SK-N-SH (cell line): ENCODE measurements around the gene TFIP11. TPM values are rescaled to one million over a fixed set of nuclear protein-coding genes. Genes with fewer than 3 reads are reported as not detected.

Experiments used
- ELF1 ChIP-seq: IDR thresholded peaks from 2 replicates; pipeline ENCODE4 v1.4.0; 2012
- EP300 ChIP-seq, 2 experiments: IDR thresholded peaks; 2 replicates each; pipeline versions ENCODE4 v1.4.0 to v1.6.1; 2012; ENCODE audit warnings: borderline replicate concordance in 1 of 2, low read depth in 1 of 2, low read length in 1 of 2
- FOSL2 ChIP-seq: IDR thresholded peaks from 2 replicates; pipeline ENCODE4 v1.4.0; 2012; ENCODE audit warnings: low read depth, mild to moderate bottlenecking, moderate library complexity, borderline replicate concordance
- FOXJ3 ChIP-seq: sonication (generic); formaldehyde crosslinking; IDR thresholded peaks from 2 replicates; pipeline ENCODE4 v1.5.1; 2020; ENCODE audit warnings: mild to moderate bottlenecking, missing genetic modification reagents
- FOXM1 ChIP-seq: IDR thresholded peaks from 2 replicates; pipeline ENCODE4 v1.4.0; 2012; ENCODE audit warnings: low read depth, mild to moderate bottlenecking
- GABPA ChIP-seq: IDR thresholded peaks from 2 replicates; pipeline ENCODE4 v1.4.0; 2012; ENCODE audit warnings: low read depth, mild to moderate bottlenecking
- GATA2 ChIP-seq: sonication (generic); formaldehyde crosslinking; IDR thresholded peaks from 2 replicates; pipeline ENCODE4 v1.5.0; 2020; ENCODE audit warnings: mild to moderate bottlenecking, missing genetic modification reagents
- IRF3 ChIP-seq: fragments of 150-350 bp; IDR thresholded peaks from 2 replicates; pipeline ENCODE4 v1.6.1; 2016; ENCODE audit warnings: mild to moderate bottlenecking, low read depth, low read length
- JUND ChIP-seq: IDR thresholded peaks from 2 replicates; pipeline ENCODE4 v1.4.0; 2012
- MEF2A ChIP-seq: IDR thresholded peaks from 2 replicates; pipeline ENCODE4 v1.4.0; 2012; ENCODE audit warnings: low read depth, borderline replicate concordance
- MXI1 ChIP-seq: IDR thresholded peaks from 2 replicates; pipeline ENCODE4 v1.6.1; 2012; ENCODE audit warnings: mild to moderate bottlenecking, low read depth, low read length, improper control_type of control experiment
- NFIC ChIP-seq: IDR thresholded peaks from 2 replicates; pipeline ENCODE4 v1.4.0; 2012; ENCODE audit warnings: borderline replicate concordance
- NRF1 ChIP-seq: IDR thresholded peaks from 2 replicates; pipeline ENCODE4 v1.6.1; 2012; ENCODE audit warnings: low read depth, mild to moderate bottlenecking, low read length
- PBX3 ChIP-seq: IDR thresholded peaks from 2 replicates; pipeline ENCODE4; 2012
- POLR2AphosphoS5 ChIP-seq: IDR thresholded peaks from 2 replicates; pipeline ENCODE4 v1.6.1; 2012; ENCODE audit warnings: low read depth, low read length
- RAD21 ChIP-seq: IDR thresholded peaks from 2 replicates; pipeline ENCODE4 v1.6.1; 2012; ENCODE audit warnings: mild to moderate bottlenecking, low read length
- RCOR1 ChIP-seq: fragments of 150-350 bp; IDR thresholded peaks from 2 replicates; pipeline ENCODE4 v1.6.1; 2017; ENCODE audit warnings: antibody characterized with exemption, low read length
- RFX5 ChIP-seq: IDR thresholded peaks from 2 replicates; pipeline ENCODE4 v1.6.1; 2012; ENCODE audit warnings: mild to moderate bottlenecking, improper control_type of control experiment, low read length
- RXRA ChIP-seq: IDR thresholded peaks from 2 replicates; pipeline ENCODE4 v1.4.0; 2012; ENCODE audit warnings: low read depth, mild to moderate bottlenecking, borderline replicate concordance
- SIN3A ChIP-seq: IDR thresholded peaks from 2 replicates; pipeline ENCODE4 v1.6.1; 2012; ENCODE audit warnings: low read depth, mild to moderate bottlenecking, low read length, moderate library complexity, borderline replicate concordance
- SMC3 ChIP-seq: IDR thresholded peaks from 2 replicates; pipeline ENCODE4 v1.6.1; 2012; ENCODE audit warnings: low read depth, low read length, improper control_type of control experiment
- TAF1 ChIP-seq: IDR thresholded peaks from 2 replicates; pipeline ENCODE4 v1.6.1; 2012; ENCODE audit warnings: low read depth, mild to moderate bottlenecking, low read length, moderate library complexity, borderline replicate concordance
- USF2 ChIP-seq: fragments of 150-350 bp; IDR thresholded peaks from 2 replicates; pipeline ENCODE4 v1.6.1; 2017; ENCODE audit warnings: antibody characterized with exemption, low read length, low read depth, borderline replicate concordance
- YY1 ChIP-seq: IDR thresholded peaks from 2 replicates; pipeline ENCODE4 v1.4.0; 2012; ENCODE audit warnings: low read depth, mild to moderate bottlenecking
- polyA plus RNA-seq, 3 experiments: library from polyadenylated mRNA; depleted of rRNA; stranded (reverse); fragments of >200 nt; gene quantifications; 2 replicates each; pipeline ENCODE4 v1.2.3, GENCODE V29; 2012
- TF ChIP-seq, protein P1 (sequence below): IDR thresholded peaks from 2 replicates; pipeline ENCODE4 v1.4.0; 2012; ENCODE audit warnings: low read depth
- TF ChIP-seq, protein P2 (sequence below): fragments of 200-600 bp; sonication (generic); IDR thresholded peaks from 2 replicates; pipeline ENCODE4 v1.6.1; 2017; ENCODE audit warnings: antibody characterized with exemption, mild to moderate bottlenecking, moderate library complexity

The TFIP11 gene
- polyA plus RNA-seq, 1 of the 3 experiments (the other 2 are of a cell fraction): 32.8 TPM

GRCh38 chr22:26483439-26484359 lies 28.6 kb downstream of the TFIP11 start, which contains the start of the genes HPS4 and SRRD (continued):
- TF ChIP-seq PBX3: 0 out of 2 replicates have a peak, but pooled peaks have one; percentile 21
- no peak for TF ChIP-seq RFX5
- TF ChIP-seq RCOR1: peak; percentile 60; the same call in 1 of the 2 replicates
- TF ChIP-seq JUND: no peak
- TF ChIP-seq FOSL2: no peak
- 0 out of 2 replicates have a peak, but pooled peaks have one; percentile 13 for TF ChIP-seq GATA2
- peak; percentile 90 for TF ChIP-seq YY1
- TF ChIP-seq USF2: peak; percentile 42; the same call in 1 of the 2 replicates
- TF ChIP-seq FOXJ3 (CRISPR knock-in tag): no peak
- TF ChIP-seq, protein P1, sequence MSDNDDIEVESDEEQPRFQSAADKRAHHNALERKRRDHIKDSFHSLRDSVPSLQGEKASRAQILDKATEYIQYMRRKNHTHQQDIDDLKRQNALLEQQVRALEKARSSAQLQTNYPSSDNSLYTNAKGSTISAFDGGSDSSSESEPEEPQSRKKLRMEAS: peak; percentile 84
- TF ChIP-seq SIN3A: peak; percentile 72; the same call in 1 of the 2 replicates
- TF ChIP-seq NRF1: no peak
- TF ChIP-seq POLR2AphosphoS5: peak; percentile 77
- no peak for TF ChIP-seq MEF2A
- no peak for TF ChIP-seq RAD21
- TF ChIP-seq EP300 (IDR thresholded peaks at IDR 0.05; ENCODE audit: borderline replicate concordance in 1 of 2, low read depth in 1 of 2, low read length in 1 of 2): peak in 1 of 2 experiments; percentile 18; a peak in 1 of 4 replicates
- TF ChIP-seq, protein P2, sequence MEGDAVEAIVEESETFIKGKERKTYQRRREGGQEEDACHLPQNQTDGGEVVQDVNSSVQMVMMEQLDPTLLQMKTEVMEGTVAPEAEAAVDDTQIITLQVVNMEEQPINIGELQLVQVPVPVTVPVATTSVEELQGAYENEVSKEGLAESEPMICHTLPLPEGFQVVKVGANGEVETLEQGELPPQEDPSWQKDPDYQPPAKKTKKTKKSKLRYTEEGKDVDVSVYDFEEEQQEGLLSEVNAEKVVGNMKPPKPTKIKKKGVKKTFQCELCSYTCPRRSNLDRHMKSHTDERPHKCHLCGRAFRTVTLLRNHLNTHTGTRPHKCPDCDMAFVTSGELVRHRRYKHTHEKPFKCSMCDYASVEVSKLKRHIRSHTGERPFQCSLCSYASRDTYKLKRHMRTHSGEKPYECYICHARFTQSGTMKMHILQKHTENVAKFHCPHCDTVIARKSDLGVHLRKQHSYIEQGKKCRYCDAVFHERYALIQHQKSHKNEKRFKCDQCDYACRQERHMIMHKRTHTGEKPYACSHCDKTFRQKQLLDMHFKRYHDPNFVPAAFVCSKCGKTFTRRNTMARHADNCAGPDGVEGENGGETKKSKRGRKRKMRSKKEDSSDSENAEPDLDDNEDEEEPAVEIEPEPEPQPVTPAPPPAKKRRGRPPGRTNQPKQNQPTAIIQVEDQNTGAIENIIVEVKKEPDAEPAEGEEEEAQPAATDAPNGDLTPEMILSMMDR: no peak
- TF ChIP-seq NFIC: no peak
- TF ChIP-seq FOXM1: no peak
- TF ChIP-seq SMC3: no peak
- no peak for TF ChIP-seq IRF3
- TF ChIP-seq MXI1: peak; percentile 90
- TF ChIP-seq TAF1: peak; percentile 86
- no peak; the same call in 1 of the 2 replicates for TF ChIP-seq GABPA
- TF ChIP-seq RXRA: no peak
- peak; percentile 47 for TF ChIP-seq ELF1
